K562 (cell line): ENCODE results near the gene HRC. TPM values are rescaled to one million over a fixed set of nuclear protein-coding genes. Genes with fewer than 3 reads are reported as not detected.

Experiments
- ATAC-seq: fragments of 200-7000 bp; cut with Tn5 transposase; 3 replicates; pipeline ENCODE4 v1.9.1; 2020; ENCODE audit warnings: moderate library complexity
- BruUV-seq: library from RNA; stranded (reverse); fragments of 400-500 nt; replicated peaks from 2 replicates; lab custom pipeline; 2021; lab: Mats Ljungman, UMichigan
- CTCF ChIA-PET: fragments of 300-600 bp; formaldehyde crosslinking; extraction: SDS; loops from one replicate; lab custom pipeline; 2021; ENCODE audit warnings: low intra/inter-chr PET ratio; lab: Yijun Ruan, JAX
- POLR2A ChIA-PET: fragments of 300-600, 350-650 bp; sonication (Branson Sonifier 250); formaldehyde crosslinking; extraction: SDS; loops from one replicate; lab custom pipeline; 2021; ENCODE audit warnings: antibody characterized with exemption, inconsistent platforms; lab: Yijun Ruan, JAX
- DNase-seq, 4 experiments: peaks; one replicate each; pipeline versions ENCODE4 v3.0.0 to v3.0.0-alpha.2; 2011 to 2018; ENCODE audit warnings: low spot score in 3 of 4, mixed read lengths in 3 of 4; ENCODE audit errors: extremely low read depth in 1 of 4
- FAIRE-seq: peaks from 2 replicates; lab custom pipeline; 2011; peaks lifted over from hg19 to GRCh38; lab: Jason Lieb, UNC
- H2AFZ ChIP-seq: 2 replicates; pipeline ENCODE4 v1.6.0; 2011; ENCODE audit warnings: low read depth, low read length, control low read depth, inconsistent platforms
- H3K27ac ChIP-seq: fragments of 200-600 bp; 3 replicates; pipeline ENCODE4 v1.8.0; 2011; ENCODE audit warnings: low read depth, mild to moderate bottlenecking, control low read depth, inconsistent platforms, low read length, moderate library complexity, mixed read lengths; ENCODE audit errors: extremely low read depth
- H3K27me3 ChIP-seq, 2 experiments: fragments of 300-600 bp in 1 of 2; 2 replicates in 1 of 2; 3 replicates in 1 of 2; pipeline versions ENCODE4 v1.6.0 to v1.8.0; 2011; ENCODE audit warnings: inconsistent platforms in 2 of 2, low read length in 2 of 2, mild to moderate bottlenecking in 1 of 2, mixed read lengths in 1 of 2, moderate library complexity in 1 of 2; ENCODE audit not compliant: control insufficient read depth in 2 of 2, insufficient read depth in 2 of 2
- H3K36me3 ChIP-seq: fragments of 300-600 bp; 3 replicates; pipeline ENCODE4 v1.8.0; 2011; ENCODE audit warnings: mild to moderate bottlenecking, low read length, inconsistent platforms; ENCODE audit not compliant: control insufficient read depth, insufficient read depth
- H3K4me1 ChIP-seq, 2 experiments: fragments of 200-600 bp in 1 of 2; replicated peaks in 1 of 2; 2 replicates in 1 of 2; 3 replicates in 1 of 2; pipeline versions ENCODE4 v1.5.1 to v1.8.0; 2011; ENCODE audit warnings: inconsistent platforms in 2 of 2, low read length in 2 of 2, mild to moderate bottlenecking in 1 of 2, mixed read lengths in 1 of 2, moderate library complexity in 1 of 2; ENCODE audit not compliant: control insufficient read depth in 2 of 2, insufficient read depth in 2 of 2
- H3K4me2 ChIP-seq: 2 replicates; pipeline ENCODE4 v1.6.1; 2011; ENCODE audit warnings: low read length, control low read depth, inconsistent platforms, mixed read lengths; ENCODE audit not compliant: insufficient read depth
- H3K4me3 ChIP-seq: fragments of 200-600 bp; sonication (generic), shearing (Covaris generic); 2 replicates; pipeline ENCODE4 v1.5.1; 2016; ENCODE audit warnings: control low read depth, inconsistent platforms
- H3K79me2 ChIP-seq: fragments of 200-600 bp; 3 replicates; pipeline ENCODE4 v1.8.0; 2011; ENCODE audit warnings: low read length, inconsistent platforms; ENCODE audit not compliant: control insufficient read depth, insufficient read depth
- H3K9ac ChIP-seq, 2 experiments: 2 replicates each; pipeline versions ENCODE4 v1.6.0 to v1.6.1; 2011; ENCODE audit warnings: low read depth in 2 of 2, low read length in 2 of 2, control low read depth in 1 of 2, inconsistent platforms in 1 of 2, mild to moderate bottlenecking in 1 of 2, mixed read lengths in 1 of 2; ENCODE audit not compliant: insufficient read depth in 1 of 2
- H3K9me1 ChIP-seq: one replicate; pipeline ENCODE4 v1.6.0; 2011; ENCODE audit warnings: inconsistent platforms, mild to moderate bottlenecking, low read length, moderate library complexity; ENCODE audit not compliant: control insufficient read depth, insufficient read depth
- H3K9me3 ChIP-seq: replicated peaks from 2 replicates; pipeline ENCODE4 v1.5.1; 2011; ENCODE audit warnings: low read depth, low read length, inconsistent platforms; ENCODE audit not compliant: control insufficient read depth, insufficient read depth
- H4K20me1 ChIP-seq: replicated peaks from 2 replicates; pipeline ENCODE4 v1.6.1; 2011; ENCODE audit warnings: low read length, inconsistent platforms, mixed read lengths; ENCODE audit not compliant: control insufficient read depth, insufficient read depth
- DIDO1 ChIP-seq: fragments of 450-650 bp; IDR thresholded peaks from 2 replicates; pipeline ENCODE4 v1.6.1; 2016; ENCODE audit warnings: low read depth, missing biosample characterization, missing genetic modification characterization
- HDAC1 ChIP-seq, 2 experiments: fragments of 450-650 bp; IDR thresholded peaks; 2 replicates each; pipeline ENCODE4 v1.6.1; 2016 to 2017; ENCODE audit warnings: inconsistent platforms in 1 of 2, mild to moderate bottlenecking in 1 of 2, moderate library complexity in 1 of 2
- PHF8 ChIP-seq: fragments of 200-600 bp; sonication (generic); IDR thresholded peaks from 2 replicates; pipeline ENCODE4 v1.6.1; 2012; ENCODE audit warnings: mixed run types, mild to moderate bottlenecking, inconsistent platforms, low read length, moderate library complexity, borderline replicate concordance
- SIRT6 ChIP-seq: IDR thresholded peaks from one replicate; pipeline ENCODE4 v1.6.1; 2012; ENCODE audit warnings: low read depth, mild to moderate bottlenecking, control low read depth, inconsistent platforms, low read length, moderate library complexity
- SMAD2 ChIP-seq: fragments of 150-350 bp; IDR thresholded peaks from 2 replicates; pipeline ENCODE4 v1.6.1; 2014; ENCODE audit warnings: low read depth, mild to moderate bottlenecking, low read length
- WGBS: fragments of 100-300 bp; shearing (Covaris generic); methylation state at CpG from one replicate; pipeline ENCODE4 v1.1.6; 2016; ENCODE audit warnings: low coverage, mixed read lengths; ENCODE audit not compliant: insufficient coverage; ENCODE audit errors: missing lambda C conversion rate; 5-methylcytosine and 5-hydroxymethylcytosine counted together
- in situ Hi-C: fragments of 300-500 bp; cut with MboI; formaldehyde crosslinking; loops from 4 replicates; pipeline ENCODE4 v1.15.0; 2018; ENCODE audit warnings: inconsistent platforms, mixed read lengths
- intact Hi-C: fragments of 100-400 bp; cut with micrococcal nuclease; formaldehyde crosslinking; loops from 2 replicates; pipeline ENCODE4 v1.14.2; 2022
- polyA plus RNA-seq, 8 experiments: library from polyadenylated mRNA; depleted of rRNA in 4 of 8; stranded (reverse) in 5 of 8; unstranded in 3 of 8; fragments of >200 nt; fragmentation: Nextera tagmentation in 2 of 8; fragmentation: Illumina TruSeq in 1 of 8; extraction: Ambion mirVana in 2 of 8; extraction: Trizol in 1 of 8; gene quantifications; 2 replicates each; pipeline versions ENCODE4 v1.2.1 to v1.2.3, GENCODE V29; 2011 to 2014; ENCODE audit warnings: inconsistent platforms in 1 of 8, missing spikeins in 1 of 8
- total RNA-seq, 7 experiments: library from RNA; depleted of rRNA in 6 of 7; stranded (reverse); fragments of >200 nt in 6 of 7; fragmentation: Illumina TruSeq in 2 of 7; extraction: Trizol in 2 of 7; gene quantifications; 2 replicates each; pipeline versions ENCODE4 v1.2.1 to v1.2.3, GENCODE V29; 2011 to 2021; ENCODE audit warnings: low replicate concordance in 1 of 7
- TF ChIP-seq, protein P1 (sequence below): sonication (generic); formaldehyde crosslinking; IDR thresholded peaks from 2 replicates; pipeline ENCODE4 v1.8.1; 2023; ENCODE audit warnings: missing genetic modification reagents, mild to moderate bottlenecking, borderline replicate concordance
- TF ChIP-seq, protein P2 (sequence below): sonication (generic); formaldehyde crosslinking; IDR thresholded peaks from 2 replicates; pipeline ENCODE4 v1.8.0; 2022; ENCODE audit warnings: mild to moderate bottlenecking, missing genetic modification reagents
- TF ChIP-seq, protein P3 (sequence below), 2 experiments: IDR thresholded peaks in 1 of 2; conservative IDR thresholded peaks in 1 of 2; 2 replicates each; pipeline ENCODE4 v1.6.1; 2016; ENCODE audit warnings: low read depth in 2 of 2, mild to moderate bottlenecking in 1 of 2, missing compliant biosample characterization in 1 of 2, missing genetic modification characterization in 1 of 2, moderate library complexity in 1 of 2

HRC gene
- total and polyA plus RNA-seq, 9 of the 15 experiments (the other 6 are each of a cell fraction or from before 2014, with no cell fraction given), result 0.66 to 18.7 (median 13.1) TPM

GRCh38 chr19:49119411-49120324, 35.5 kb downstream of the HRC start, which contains the start of gene PPFIA3:
TSS of gene PPFIA3 (plus strand) at chr19:49119544. CDS start at chr19:49127874, 8,330 bp downstream.
- H3K79me2 ChIP-seq, result peaks cover 20% of the 10 kb centered on the region; the same call in 2 of the 3 replicates
- no peaks in the 10 kb centered on the region for H3K9me1 ChIP-seq
- H3K36me3 ChIP-seq, result peaks cover 11% of the 10 kb centered on the region
- H3K27me3 ChIP-seq, result no peaks in the 10 kb centered on the region
- CTCF ChIA-PET, result no interaction called here
- intact Hi-C loops, result loop anchor here (5.0 kb wide), 1 partner anchor 38 kb away; the partner anchor contains the start of genes HRC and TRPM4
- peak within 1 kb of the TSS; percentile 95 to 98 for H3K9ac ChIP-seq
- H3K4me1 ChIP-seq, result peaks cover 29 to 59% of the 10 kb centered on the region in 2 experiments
- no peak for FAIRE-seq
- in situ Hi-C loops, result loop anchor here (10.0 kb wide), 1 partner anchor 1215 kb away; no protein-coding TSS in a partner anchor
- H3K4me2 ChIP-seq, result peak within 1 kb of the TSS; percentile 86
- no TSS peak for BruUV-seq
- H3K9me3 ChIP-seq, result no peaks in the 10 kb centered on the region
- peak; percentile 52 to 69 (median 53) for DNase-seq
- peak; percentile 69 for ATAC-seq
- H4K20me1 ChIP-seq, result no peaks in the 10 kb centered on the region; the same call in 1 of the 2 replicates
- POLR2A ChIA-PET, result interaction anchor here (0.6 to 1.4 kb wide), 6 partner anchors 9 to 248 kb away, joined by 3 to 6 read pairs (median 4); partner anchors contain the start of gene PPP1R15A
- H3K27ac ChIP-seq, result peak within 1 kb of the TSS; percentile 98
- peak within 1 kb of the TSS; percentile 53 for H3K4me3 ChIP-seq
- 2% methylated on average over 24 of the region's 90 CpGs for WGBS
- peak within 1 kb of the TSS; percentile 91 for H2AFZ ChIP-seq
- TF ChIP-seq SMAD2 (no peak), HDAC1 (IDR thresholded peaks at IDR 0.05) (peak in 1 of 2 experiments; percentile 87; a peak in 2 of 4 replicates), PHF8 (peak; percentile 17; the same call in 1 of the 2 replicates), DIDO1 (tag) (no peak), SIRT6 (no peak)
- TF ChIP-seq, protein P1, sequence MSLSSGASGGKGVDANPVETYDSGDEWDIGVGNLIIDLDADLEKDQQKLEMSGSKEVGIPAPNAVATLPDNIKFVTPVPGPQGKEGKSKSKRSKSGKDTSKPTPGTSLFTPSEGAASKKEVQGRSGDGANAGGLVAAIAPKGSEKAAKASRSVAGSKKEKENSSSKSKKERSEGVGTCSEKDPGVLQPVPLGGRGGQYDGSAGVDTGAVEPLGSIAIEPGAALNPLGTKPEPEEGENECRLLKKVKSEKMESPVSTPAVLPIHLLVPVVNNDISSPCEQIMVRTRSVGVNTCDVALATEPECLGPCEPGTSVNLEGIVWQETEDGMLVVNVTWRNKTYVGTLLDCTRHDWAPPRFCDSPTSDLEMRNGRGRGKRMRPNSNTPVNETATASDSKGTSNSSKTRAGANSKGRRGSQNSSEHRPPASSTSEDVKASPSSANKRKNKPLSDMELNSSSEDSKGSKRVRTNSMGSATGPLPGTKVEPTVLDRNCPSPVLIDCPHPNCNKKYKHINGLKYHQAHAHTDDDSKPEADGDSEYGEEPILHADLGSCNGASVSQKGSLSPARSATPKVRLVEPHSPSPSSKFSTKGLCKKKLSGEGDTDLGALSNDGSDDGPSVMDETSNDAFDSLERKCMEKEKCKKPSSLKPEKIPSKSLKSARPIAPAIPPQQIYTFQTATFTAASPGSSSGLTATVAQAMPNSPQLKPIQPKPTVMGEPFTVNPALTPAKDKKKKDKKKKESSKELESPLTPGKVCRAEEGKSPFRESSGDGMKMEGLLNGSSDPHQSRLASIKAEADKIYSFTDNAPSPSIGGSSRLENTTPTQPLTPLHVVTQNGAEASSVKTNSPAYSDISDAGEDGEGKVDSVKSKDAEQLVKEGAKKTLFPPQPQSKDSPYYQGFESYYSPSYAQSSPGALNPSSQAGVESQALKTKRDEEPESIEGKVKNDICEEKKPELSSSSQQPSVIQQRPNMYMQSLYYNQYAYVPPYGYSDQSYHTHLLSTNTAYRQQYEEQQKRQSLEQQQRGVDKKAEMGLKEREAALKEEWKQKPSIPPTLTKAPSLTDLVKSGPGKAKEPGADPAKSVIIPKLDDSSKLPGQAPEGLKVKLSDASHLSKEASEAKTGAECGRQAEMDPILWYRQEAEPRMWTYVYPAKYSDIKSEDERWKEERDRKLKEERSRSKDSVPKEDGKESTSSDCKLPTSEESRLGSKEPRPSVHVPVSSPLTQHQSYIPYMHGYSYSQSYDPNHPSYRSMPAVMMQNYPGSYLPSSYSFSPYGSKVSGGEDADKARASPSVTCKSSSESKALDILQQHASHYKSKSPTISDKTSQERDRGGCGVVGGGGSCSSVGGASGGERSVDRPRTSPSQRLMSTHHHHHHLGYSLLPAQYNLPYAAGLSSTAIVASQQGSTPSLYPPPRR, result no peak
- TF ChIP-seq, protein P2, sequence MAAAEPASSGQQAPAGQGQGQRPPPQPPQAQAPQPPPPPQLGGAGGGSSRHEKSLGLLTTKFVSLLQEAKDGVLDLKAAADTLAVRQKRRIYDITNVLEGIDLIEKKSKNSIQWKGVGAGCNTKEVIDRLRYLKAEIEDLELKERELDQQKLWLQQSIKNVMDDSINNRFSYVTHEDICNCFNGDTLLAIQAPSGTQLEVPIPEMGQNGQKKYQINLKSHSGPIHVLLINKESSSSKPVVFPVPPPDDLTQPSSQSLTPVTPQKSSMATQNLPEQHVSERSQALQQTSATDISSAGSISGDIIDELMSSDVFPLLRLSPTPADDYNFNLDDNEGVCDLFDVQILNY, result 0 out of 2 replicates have a peak, but pooled peaks have one; percentile 20
- TF ChIP-seq, protein P3, sequence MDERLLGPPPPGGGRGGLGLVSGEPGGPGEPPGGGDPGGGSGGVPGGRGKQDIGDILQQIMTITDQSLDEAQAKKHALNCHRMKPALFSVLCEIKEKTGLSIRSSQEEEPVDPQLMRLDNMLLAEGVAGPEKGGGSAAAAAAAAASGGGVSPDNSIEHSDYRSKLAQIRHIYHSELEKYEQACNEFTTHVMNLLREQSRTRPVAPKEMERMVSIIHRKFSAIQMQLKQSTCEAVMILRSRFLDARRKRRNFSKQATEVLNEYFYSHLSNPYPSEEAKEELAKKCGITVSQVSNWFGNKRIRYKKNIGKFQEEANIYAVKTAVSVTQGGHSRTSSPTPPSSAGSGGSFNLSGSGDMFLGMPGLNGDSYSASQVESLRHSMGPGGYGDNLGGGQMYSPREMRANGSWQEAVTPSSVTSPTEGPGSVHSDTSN (CRISPR knock-in tag; IDR thresholded peaks at IDR 0.05; ENCODE audit: low read depth), result no peak
- TF ChIP-seq, protein P3 (tag; conservative IDR thresholded peaks at IDR 0.05; ENCODE audit: low read depth), result no peak
